WTC11 (cell line): ENCODE measurements around the gene CDNF.

Source experiments
- JUN ChIP-seq: sonication (generic); formaldehyde crosslinking; IDR thresholded peaks from 2 replicates; pipeline ENCODE4 v1.8.0; 2023; ENCODE audit warnings: mild to moderate bottlenecking, missing genetic modification reagents
- PREB ChIP-seq: sonication (generic); formaldehyde crosslinking; IDR thresholded peaks from 2 replicates; pipeline ENCODE4 v1.8.1; 2022; ENCODE audit warnings: mild to moderate bottlenecking, missing genetic modification reagents, moderate library complexity, borderline replicate concordance
- TF ChIP-seq, protein P1 (sequence below): fragments of 200-600 bp; IDR thresholded peaks from 2 replicates; pipeline ENCODE4 v1.8.0; 2022; ENCODE audit warnings: antibody characterized with exemption

DNA sequence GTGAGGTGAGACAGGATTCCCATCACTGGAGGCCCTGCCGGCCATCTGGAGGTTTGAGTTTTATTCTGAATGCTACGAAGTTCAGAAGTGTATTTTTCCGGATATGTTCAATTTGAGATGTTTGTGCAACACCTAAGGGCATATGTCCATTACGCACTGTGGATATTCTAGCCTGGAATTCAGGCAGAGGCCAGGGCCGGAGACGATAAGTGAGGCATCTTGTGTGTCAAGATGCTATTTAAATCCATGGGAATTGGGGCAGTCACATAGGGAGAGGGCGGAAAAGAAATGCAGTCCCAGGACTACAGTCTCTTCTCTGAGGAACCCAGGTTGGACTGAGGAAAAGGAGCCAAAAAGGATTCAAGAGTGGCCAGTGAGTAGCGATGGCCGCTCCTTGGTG is 38.9 kb upstream of the CDNF start:
- TF ChIP-seq JUN (no peak), PREB (no peak)
- TF ChIP-seq, protein P1, sequence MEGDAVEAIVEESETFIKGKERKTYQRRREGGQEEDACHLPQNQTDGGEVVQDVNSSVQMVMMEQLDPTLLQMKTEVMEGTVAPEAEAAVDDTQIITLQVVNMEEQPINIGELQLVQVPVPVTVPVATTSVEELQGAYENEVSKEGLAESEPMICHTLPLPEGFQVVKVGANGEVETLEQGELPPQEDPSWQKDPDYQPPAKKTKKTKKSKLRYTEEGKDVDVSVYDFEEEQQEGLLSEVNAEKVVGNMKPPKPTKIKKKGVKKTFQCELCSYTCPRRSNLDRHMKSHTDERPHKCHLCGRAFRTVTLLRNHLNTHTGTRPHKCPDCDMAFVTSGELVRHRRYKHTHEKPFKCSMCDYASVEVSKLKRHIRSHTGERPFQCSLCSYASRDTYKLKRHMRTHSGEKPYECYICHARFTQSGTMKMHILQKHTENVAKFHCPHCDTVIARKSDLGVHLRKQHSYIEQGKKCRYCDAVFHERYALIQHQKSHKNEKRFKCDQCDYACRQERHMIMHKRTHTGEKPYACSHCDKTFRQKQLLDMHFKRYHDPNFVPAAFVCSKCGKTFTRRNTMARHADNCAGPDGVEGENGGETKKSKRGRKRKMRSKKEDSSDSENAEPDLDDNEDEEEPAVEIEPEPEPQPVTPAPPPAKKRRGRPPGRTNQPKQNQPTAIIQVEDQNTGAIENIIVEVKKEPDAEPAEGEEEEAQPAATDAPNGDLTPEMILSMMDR, result no peak
